Gastroesophageal sphincter (tissue), 3 donors: ENCODE measurements around the gene VPS35.
"Not testable (repeated sequence)": the region's sequence is repeated elsewhere in the genome, so short reads cannot be mapped to it uniquely, and the experiment has no call there.

Source experiments
- CTCF ChIP-seq, 4 experiments: fragments of 200-600 bp in 2 of 4; fragments of 450-650 bp in 2 of 4; sonication (generic) in 1 of 4; IDR thresholded peaks; one replicate each; pipeline ENCODE4 v1.5.1; 2017 to 2019; ENCODE audit warnings: antibody characterized with exemption in 4 of 4, mild to moderate bottlenecking in 2 of 4, moderate library complexity in 2 of 4
- EP300 ChIP-seq: sonication (generic); formaldehyde crosslinking; IDR thresholded peaks from one replicate; pipeline ENCODE4 v1.6.1; 2017; ENCODE audit warnings: antibody characterized with exemption, mild to moderate bottlenecking
- POLR2A ChIP-seq, 2 donors: fragments of 450-650 bp; IDR thresholded peaks; one replicate each; pipeline ENCODE4 v1.6.1; 2017; ENCODE audit warnings: antibody characterized with exemption in 2 of 2, mild to moderate bottlenecking in 2 of 2, moderate library complexity in 1 of 2

DNA sequence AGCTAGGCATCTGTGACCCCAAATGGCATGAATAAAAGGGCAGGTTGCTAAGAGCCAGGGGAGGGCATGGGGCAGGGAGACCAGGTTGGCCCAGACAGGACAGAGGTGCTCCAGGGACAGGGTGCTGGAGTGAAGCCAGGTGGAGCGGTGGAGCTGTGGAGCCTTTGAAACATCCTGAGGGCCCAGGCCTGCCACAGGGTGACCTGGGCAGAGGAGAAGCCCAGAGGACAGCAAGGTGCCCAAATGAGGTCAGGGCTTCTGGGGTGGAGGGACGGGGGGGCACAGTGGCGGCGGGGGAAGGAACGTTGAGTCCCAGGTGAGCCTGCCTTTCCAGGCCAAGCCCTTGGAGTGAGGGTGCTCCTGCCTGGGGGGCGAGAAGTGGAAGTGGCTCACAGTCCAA lies 65.3 kb downstream of the VPS35 start:
- not testable (repeated sequence) for TF ChIP-seq CTCF (IDR thresholded peaks at IDR 0.05); POLR2A (IDR thresholded peaks at IDR 0.05); EP300
